HepG2 (cell line): ENCODE measurements around the gene SELENOI. TPM values are rescaled to one million over a fixed set of nuclear protein-coding genes. Genes with fewer than 3 reads are reported as not detected.

Source experiments
- CERS6 ChIP-seq: sonication (generic); formaldehyde crosslinking; IDR thresholded peaks from 2 replicates; pipeline ENCODE4 v1.5.0; 2020; ENCODE audit warnings: missing genetic modification reagents
- DNMT1 ChIP-seq: sonication (generic); formaldehyde crosslinking; IDR thresholded peaks from 2 replicates; pipeline ENCODE4 v1.5.1; 2020; ENCODE audit warnings: mild to moderate bottlenecking, missing genetic modification reagents
- HMG20B ChIP-seq: conservative IDR thresholded peaks from 2 replicates; pipeline ENCODE4 v1.6.1; 2016; ENCODE audit warnings: missing genetic modification reagents, missing compliant biosample characterization
- MLXIP ChIP-seq: sonication (generic); formaldehyde crosslinking; IDR thresholded peaks from 2 replicates; pipeline ENCODE4 v1.9.0; 2021; ENCODE audit warnings: missing genetic modification reagents, borderline replicate concordance
- NAIF1 ChIP-seq: sonication (generic); formaldehyde crosslinking; IDR thresholded peaks from 2 replicates; pipeline ENCODE4 v1.5.0; 2020; ENCODE audit warnings: mild to moderate bottlenecking, missing genetic modification reagents, borderline replicate concordance
- NFYC ChIP-seq: IDR thresholded peaks from 2 replicates; pipeline ENCODE4 v1.6.1; 2016; ENCODE audit warnings: missing genetic modification reagents, missing compliant biosample characterization
- PAF1 ChIP-seq: IDR thresholded peaks from 2 replicates; pipeline ENCODE4 v1.6.1; 2016; ENCODE audit warnings: missing genetic modification reagents, missing compliant biosample characterization
- PPARG ChIP-seq: conservative IDR thresholded peaks from 2 replicates; pipeline ENCODE4 v1.6.1; 2016; ENCODE audit warnings: missing biosample characterization, missing genetic modification reagents
- TBX3 ChIP-seq: fragments of 450-650 bp; IDR thresholded peaks from 2 replicates; pipeline ENCODE4 v1.6.1; 2017; ENCODE audit warnings: antibody characterized with exemption, mild to moderate bottlenecking, inconsistent platforms, borderline replicate concordance
- THYN1 ChIP-seq: sonication (generic); formaldehyde crosslinking; IDR thresholded peaks from 2 replicates; pipeline ENCODE4 v1.8.1; 2023; ENCODE audit warnings: low read depth, mild to moderate bottlenecking, moderate library complexity, missing genetic modification reagents, borderline replicate concordance
- TRIM24 ChIP-seq: sonication (generic); formaldehyde crosslinking; IDR thresholded peaks from 2 replicates; pipeline ENCODE4 v1.8.0; 2022; ENCODE audit warnings: mild to moderate bottlenecking, missing genetic modification reagents
- ZBTB8A ChIP-seq: sonication (generic); formaldehyde crosslinking; IDR thresholded peaks from 2 replicates; pipeline ENCODE4 v1.4.0; 2020; ENCODE audit warnings: mild to moderate bottlenecking, low read depth, missing genetic modification reagents, borderline replicate concordance
- ZNF101 ChIP-seq: sonication (generic); formaldehyde crosslinking; IDR thresholded peaks from 2 replicates; pipeline ENCODE4 v1.4.0; 2020; ENCODE audit warnings: mild to moderate bottlenecking, low read depth, missing genetic modification reagents, borderline replicate concordance
- ZNF263 ChIP-seq: sonication (generic); formaldehyde crosslinking; IDR thresholded peaks from 2 replicates; pipeline ENCODE4 v1.4.0; 2020; ENCODE audit warnings: missing genetic modification reagents
- ZNF318 ChIP-seq: sonication (generic); formaldehyde crosslinking; IDR thresholded peaks from 2 replicates; pipeline ENCODE4 v1.4.0; 2020; ENCODE audit warnings: mild to moderate bottlenecking, missing genetic modification reagents
- ZNF776 ChIP-seq: sonication (generic); formaldehyde crosslinking; IDR thresholded peaks from 2 replicates; pipeline ENCODE4 v1.4.0; 2020; ENCODE audit warnings: mild to moderate bottlenecking, missing genetic modification reagents
- polyA plus RNA-seq, 8 experiments: library from polyadenylated mRNA; depleted of rRNA in 3 of 8; stranded (reverse) in 7 of 8; unstranded in 1 of 8; fragments of >200 nt; fragmentation: Illumina TruSeq in 4 of 8; extraction: Trizol in 4 of 8; gene quantifications; 2 replicates each; pipeline versions ENCODE4 v1.2.1 to v1.2.3, GENCODE V29; 2011 to 2016; ENCODE audit warnings: low read depth in 4 of 8, missing spikeins in 1 of 8, mixed read lengths in 1 of 8; ENCODE audit not compliant: insufficient read depth in 1 of 8
- total RNA-seq, 5 experiments: library from RNA; depleted of rRNA; stranded (reverse); fragments of >200 nt; fragmentation: Illumina TruSeq; extraction: Trizol; gene quantifications; 2 replicates each; pipeline ENCODE4 v1.2.3, GENCODE V29; 2016; ENCODE audit warnings: low read depth in 1 of 5

The SELENOI gene
- total and polyA plus RNA-seq, 2 of the 13 experiments (the other 11 are each of a cell fraction or from before 2014, with no cell fraction given) = 27.7 to 60.3 TPM

- TF ChIP-seq CERS6 (CRISPR knock-in tag) = no peak
- TF ChIP-seq THYN1 (CRISPR knock-in tag) = peak; percentile 82; the same call in 1 of the 2 replicates
- TF ChIP-seq TBX3 = peak; percentile 72; the same call in 1 of the 2 replicates
- no peak for TF ChIP-seq PAF1 (CRISPR knock-in tag)
- peak; percentile 99 for TF ChIP-seq NFYC (CRISPR knock-in tag)
- 0 out of 2 replicates have a peak, but pooled peaks have one; percentile 42 for TF ChIP-seq ZNF101 (CRISPR knock-in tag)
- TF ChIP-seq ZNF263 (CRISPR knock-in tag) = peak; percentile 8; the same call in 1 of the 2 replicates
- peak; percentile 94 for TF ChIP-seq ZNF318
- TF ChIP-seq NAIF1 (CRISPR knock-in tag) = no peak
- TF ChIP-seq ZNF776 = peak; percentile 90
- TF ChIP-seq TRIM24 = no peak
- peak; percentile 98 for TF ChIP-seq PPARG (CRISPR knock-in tag)
- TF ChIP-seq HMG20B (CRISPR knock-in tag) = peak; percentile 22; the same call in 1 of the 2 replicates
- peak; percentile 92; the same call in 1 of the 2 replicates for TF ChIP-seq DNMT1 (CRISPR knock-in tag)
- no peak for TF ChIP-seq MLXIP (CRISPR knock-in tag)
- TF ChIP-seq ZBTB8A = peak; percentile 77; the same call in 1 of the 2 replicates
Observed at GRCh38 chr2:26345545-26346453, at the start of gene SELENOI (continued).
